ENCODE measurements around the gene NMT1.

The NMT1 gene

DNA sequence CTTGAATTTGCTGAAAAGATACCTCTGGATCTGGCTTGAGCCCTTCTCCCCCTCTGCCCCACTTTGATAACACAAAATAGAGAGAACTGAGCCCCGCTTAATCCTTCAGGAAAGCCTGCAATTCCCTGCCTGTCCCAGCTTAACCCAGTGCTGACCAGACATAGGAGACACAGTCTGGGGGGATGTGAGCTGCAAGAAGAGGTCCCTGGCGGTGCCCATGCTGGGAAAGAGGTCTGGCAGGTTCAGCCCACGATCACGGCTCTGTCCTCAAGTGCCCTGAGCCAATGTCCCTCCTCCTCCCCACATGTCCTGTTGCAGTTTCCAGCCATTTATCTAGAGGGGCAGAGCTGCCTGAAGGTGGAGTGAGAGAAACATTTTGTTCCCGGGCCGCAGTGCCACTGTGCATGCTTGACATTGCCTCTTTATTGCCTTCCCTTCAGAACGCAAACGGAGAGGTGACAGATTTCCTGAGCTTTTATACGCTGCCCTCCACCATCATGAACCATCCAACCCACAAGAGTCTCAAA, 42.2 kb downstream of the NMT1 start:
- H3K27me3 ChIP-seq (replicated peaks in 2 of 5; ENCODE audit: control insufficient read depth in 4 of 5, insufficient read depth in 5 of 5, low read length in 4 of 5), result no peaks in the 10 kb centered on the region
- no peak overlapping the region for H3K27ac ChIP-seq (ENCODE audit: insufficient read depth in 1 of 2, low read depth in 1 of 2, low read length in 2 of 2, poor library complexity in 1 of 2, severe bottlenecking in 2 of 2)
- ChIA-PET POLR2A (no interaction called here), CTCF (interaction anchor here (1.0 to 1.9 kb wide), 5 partner anchors 16 to 183 kb away, joined by 3 to 6 read pairs (median 3); partner anchors contain the start of gene PLCD3)
- H3K4me1 ChIP-seq (ENCODE audit: control extremely low read depth in 1 of 4, control insufficient read depth in 4 of 4, insufficient read depth in 4 of 4, low read length in 3 of 4), result no peaks in the 10 kb centered on the region
- peaks cover 20 to 84% (median 73%) of the 10 kb centered on the region in 4 experiments for H3K36me3 ChIP-seq (ENCODE audit: control insufficient read depth in 4 of 4, insufficient read depth in 4 of 4, low read length in 3 of 4)
- WGBS (ENCODE audit: insufficient coverage), result 91% methylated on average over 7 of the region's 9 CpGs
- no peaks in the 10 kb centered on the region for H3K9me3 ChIP-seq (ENCODE audit: control extremely low read depth in 1 of 5, control insufficient read depth in 4 of 5, insufficient read depth in 2 of 5, low read depth in 1 of 5, low read length in 4 of 5)
- H3K4me3 ChIP-seq (ENCODE audit: control insufficient read depth in 1 of 7, extremely low read depth in 1 of 7, insufficient read depth in 4 of 7, low read depth in 2 of 7, low read length in 6 of 7), result no peak overlapping the region
- DNase-seq, result no peak

DNA sequence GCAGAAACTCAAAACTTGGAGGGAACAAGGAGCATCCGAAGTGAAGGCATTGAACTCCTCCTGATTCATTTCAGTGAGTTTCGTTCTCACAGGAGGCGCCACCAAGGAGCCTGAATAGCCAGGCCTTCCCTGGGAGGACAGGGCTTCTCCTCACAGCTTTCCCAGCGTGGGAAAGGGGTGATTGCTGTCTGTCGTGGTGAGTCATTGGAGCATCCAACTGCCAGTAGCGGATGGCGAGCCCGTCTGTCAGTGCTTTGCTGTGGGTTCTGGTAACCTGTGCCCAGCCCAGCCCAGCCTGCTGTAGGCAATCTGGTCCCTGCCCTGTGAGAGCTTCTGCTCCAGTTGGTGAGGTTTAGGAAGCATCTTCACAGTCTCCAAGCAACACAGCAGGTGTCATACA, 42.9 kb downstream of the NMT1 start:
- Histone ChIP-seq H3K27me3 (replicated peaks in 2 of 5; ENCODE audit: control insufficient read depth in 4 of 5, insufficient read depth in 5 of 5, low read length in 4 of 5) (no peaks in the 10 kb centered on the region), H3K9me3 (ENCODE audit: control extremely low read depth in 1 of 5, control insufficient read depth in 4 of 5, insufficient read depth in 2 of 5, low read depth in 1 of 5, low read length in 4 of 5) (no peaks in the 10 kb centered on the region), H3K4me1 (ENCODE audit: control extremely low read depth in 1 of 4, control insufficient read depth in 4 of 4, insufficient read depth in 4 of 4, low read length in 3 of 4) (no peaks in the 10 kb centered on the region), H3K4me3 (ENCODE audit: control insufficient read depth in 1 of 7, extremely low read depth in 1 of 7, insufficient read depth in 4 of 7, low read depth in 2 of 7, low read length in 6 of 7) (no peak overlapping the region), H3K27ac (ENCODE audit: insufficient read depth in 1 of 2, low read depth in 1 of 2, low read length in 2 of 2, poor library complexity in 1 of 2, severe bottlenecking in 2 of 2) (no peak overlapping the region), H3K36me3 (ENCODE audit: control insufficient read depth in 4 of 4, insufficient read depth in 4 of 4, low read length in 3 of 4) (peaks cover 19 to 85% (median 75%) of the 10 kb centered on the region in 4 experiments)
- POLR2A ChIA-PET, result no interaction called here
- DNase-seq, result no peak
- WGBS (ENCODE audit: insufficient coverage), result 98% methylated on average over 8 of the region's 8 CpGs
- CTCF ChIA-PET, result interaction anchor here (0.7 to 1.9 kb wide), 6 partner anchors 8 to 184 kb away, joined by 3 to 5 read pairs (median 3); partner anchors contain the start of gene PLCD3

DNA sequence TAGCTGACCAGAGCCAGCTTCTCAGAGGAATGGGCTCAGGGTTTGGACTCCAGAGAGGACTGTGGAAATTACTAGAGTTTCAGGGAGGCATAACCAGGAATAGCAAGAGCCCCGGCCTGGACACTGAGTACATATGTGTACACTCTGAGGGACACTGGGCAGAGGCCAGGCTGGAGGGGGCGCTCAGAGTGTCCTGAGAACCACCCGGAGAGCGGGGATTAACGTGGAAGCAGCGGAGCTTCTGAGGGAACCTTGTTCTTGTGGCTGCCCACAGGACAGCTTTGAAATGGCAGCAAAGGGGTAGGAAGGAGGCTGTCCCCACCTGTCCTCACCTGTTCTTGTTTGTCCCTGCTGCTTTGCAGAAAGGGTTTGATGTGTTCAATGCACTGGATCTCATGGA, 43.4 kb downstream of the NMT1 start:
- H3K4me1 ChIP-seq (ENCODE audit: control extremely low read depth in 1 of 4, control insufficient read depth in 4 of 4, insufficient read depth in 4 of 4, low read length in 3 of 4), result no peaks in the 10 kb centered on the region
- no peaks in the 10 kb centered on the region for H3K27me3 ChIP-seq (replicated peaks in 2 of 5; ENCODE audit: control insufficient read depth in 4 of 5, insufficient read depth in 5 of 5, low read length in 4 of 5)
- no peak overlapping the region for H3K4me3 ChIP-seq (ENCODE audit: control insufficient read depth in 1 of 7, extremely low read depth in 1 of 7, insufficient read depth in 4 of 7, low read depth in 2 of 7, low read length in 6 of 7)
- peaks cover 20 to 85% (median 76%) of the 10 kb centered on the region in 4 experiments for H3K36me3 ChIP-seq (ENCODE audit: control insufficient read depth in 4 of 4, insufficient read depth in 4 of 4, low read length in 3 of 4)
- WGBS (ENCODE audit: insufficient coverage), result 100% methylated on average over 4 of the region's 6 CpGs
- POLR2A ChIA-PET, result no interaction called here
- no peak for DNase-seq
- H3K9me3 ChIP-seq (ENCODE audit: control extremely low read depth in 1 of 5, control insufficient read depth in 4 of 5, insufficient read depth in 2 of 5, low read depth in 1 of 5, low read length in 4 of 5), result no peaks in the 10 kb centered on the region
- CTCF ChIA-PET, result interaction anchor here (0.7 to 1.9 kb wide), 7 partner anchors 8 to 184 kb away, joined by 3 to 8 read pairs (median 3); partner anchors contain the start of gene PLCD3
- no peak overlapping the region for H3K27ac ChIP-seq (ENCODE audit: insufficient read depth in 1 of 2, low read depth in 1 of 2, low read length in 2 of 2, poor library complexity in 1 of 2, severe bottlenecking in 2 of 2)

DNA sequence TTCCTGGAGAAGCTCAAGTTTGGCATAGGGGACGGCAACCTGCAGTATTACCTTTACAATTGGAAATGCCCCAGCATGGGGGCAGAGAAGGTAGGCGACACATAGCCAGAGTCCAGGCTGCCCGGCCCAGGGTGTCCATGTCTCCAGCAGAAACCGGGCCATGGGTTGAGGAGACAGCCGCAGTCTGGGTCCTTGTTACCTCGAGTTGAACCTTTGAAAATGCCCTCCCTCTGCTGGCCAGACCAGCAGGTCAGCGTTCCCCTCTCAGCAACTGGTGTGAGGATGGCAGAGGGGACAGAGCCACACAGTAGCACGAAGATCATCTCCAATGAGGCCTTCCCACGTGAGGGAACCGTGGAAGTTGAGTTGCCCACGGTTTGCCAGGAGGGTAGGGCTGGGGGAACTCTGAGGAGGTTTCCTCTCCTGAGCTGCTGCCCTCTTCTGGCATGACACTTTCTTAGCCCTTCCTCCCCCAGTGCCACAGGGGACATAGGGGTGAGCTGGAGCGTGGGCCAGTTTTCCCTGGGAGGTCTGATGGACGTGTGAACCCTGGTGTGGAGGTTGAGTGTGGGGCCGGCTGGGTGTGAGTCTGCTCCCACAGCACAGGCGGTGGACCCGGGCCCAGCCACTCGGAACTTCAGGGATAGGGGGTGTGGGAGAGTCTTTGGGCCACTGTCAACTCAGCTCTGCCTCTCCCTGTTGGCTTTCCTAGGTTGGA, 43.9 kb downstream of the NMT1 start:
- Histone ChIP-seq H3K27ac (ENCODE audit: insufficient read depth in 1 of 2, low read depth in 1 of 2, low read length in 2 of 2, poor library complexity in 1 of 2, severe bottlenecking in 2 of 2) (no peak overlapping the region), H3K36me3 (ENCODE audit: control insufficient read depth in 4 of 4, insufficient read depth in 4 of 4, low read length in 3 of 4) (peaks cover 20 to 81% (median 71%) of the 10 kb centered on the region in 4 experiments), H3K4me3 (ENCODE audit: control insufficient read depth in 1 of 7, extremely low read depth in 1 of 7, insufficient read depth in 4 of 7, low read depth in 2 of 7, low read length in 6 of 7) (no peak overlapping the region), H3K4me1 (ENCODE audit: control extremely low read depth in 1 of 4, control insufficient read depth in 4 of 4, insufficient read depth in 4 of 4, low read length in 3 of 4) (no peaks in the 10 kb centered on the region), H3K27me3 (replicated peaks in 2 of 5; ENCODE audit: control insufficient read depth in 4 of 5, insufficient read depth in 5 of 5, low read length in 4 of 5) (no peaks in the 10 kb centered on the region), H3K9me3 (ENCODE audit: control extremely low read depth in 1 of 5, control insufficient read depth in 4 of 5, insufficient read depth in 2 of 5, low read depth in 1 of 5, low read length in 4 of 5) (no peaks in the 10 kb centered on the region)
- ChIA-PET POLR2A (no interaction called here), CTCF (interaction anchor here (0.7 to 1.9 kb wide), 6 partner anchors 9 to 185 kb away, joined by 3 to 8 read pairs (median 4); partner anchors contain the start of gene PLCD3)
- no peak for DNase-seq
- WGBS (ENCODE audit: insufficient coverage), result 89% methylated on average over 12 of the region's 17 CpGs

DNA sequence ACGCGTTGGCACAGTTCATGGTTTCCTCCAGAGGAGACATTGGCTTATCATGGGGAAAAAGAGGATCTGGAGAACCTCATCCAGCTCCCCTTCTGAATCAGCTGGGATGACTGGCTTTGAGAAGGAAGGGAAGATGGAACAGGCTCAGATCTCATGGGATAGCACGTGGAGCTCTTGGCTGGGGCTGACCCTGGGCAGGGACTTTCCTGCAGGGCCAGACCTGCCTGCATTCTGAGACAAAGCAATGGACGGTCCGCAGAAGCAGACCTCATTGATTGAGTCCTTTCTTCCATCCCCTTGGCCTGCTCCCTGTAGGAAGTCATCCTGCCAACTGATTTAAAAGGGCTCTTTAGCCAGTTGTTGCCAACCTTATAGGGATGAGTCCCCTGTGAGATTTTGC, 45.0 kb downstream of the NMT1 start:
- DNase-seq, result no peak
- POLR2A ChIA-PET, result no interaction called here
- WGBS (ENCODE audit: insufficient coverage), result 96% methylated on average over 5 of the region's 5 CpGs
- H3K9me3 ChIP-seq (ENCODE audit: control extremely low read depth in 1 of 5, control insufficient read depth in 4 of 5, insufficient read depth in 2 of 5, low read depth in 1 of 5, low read length in 4 of 5), result no peaks in the 10 kb centered on the region
- H3K4me3 ChIP-seq (ENCODE audit: control insufficient read depth in 1 of 7, extremely low read depth in 1 of 7, insufficient read depth in 4 of 7, low read depth in 2 of 7, low read length in 6 of 7), result no peak overlapping the region
- no peaks in the 10 kb centered on the region for H3K4me1 ChIP-seq (ENCODE audit: control extremely low read depth in 1 of 4, control insufficient read depth in 4 of 4, insufficient read depth in 4 of 4, low read length in 3 of 4)
- CTCF ChIA-PET, result interaction anchor here (1.9 kb wide), 1 partner anchor 9 kb away, joined by 8 read pairs; no protein-coding TSS in a partner anchor
- no peaks in the 10 kb centered on the region for H3K27me3 ChIP-seq (replicated peaks in 2 of 5; ENCODE audit: control insufficient read depth in 4 of 5, insufficient read depth in 5 of 5, low read length in 4 of 5)
- peaks cover 20 to 81% (median 71%) of the 10 kb centered on the region in 4 experiments for H3K36me3 ChIP-seq (ENCODE audit: control insufficient read depth in 4 of 4, insufficient read depth in 4 of 4, low read length in 3 of 4)
- H3K27ac ChIP-seq (ENCODE audit: insufficient read depth in 1 of 2, low read depth in 1 of 2, low read length in 2 of 2, poor library complexity in 1 of 2, severe bottlenecking in 2 of 2), result no peak overlapping the region

DNA sequence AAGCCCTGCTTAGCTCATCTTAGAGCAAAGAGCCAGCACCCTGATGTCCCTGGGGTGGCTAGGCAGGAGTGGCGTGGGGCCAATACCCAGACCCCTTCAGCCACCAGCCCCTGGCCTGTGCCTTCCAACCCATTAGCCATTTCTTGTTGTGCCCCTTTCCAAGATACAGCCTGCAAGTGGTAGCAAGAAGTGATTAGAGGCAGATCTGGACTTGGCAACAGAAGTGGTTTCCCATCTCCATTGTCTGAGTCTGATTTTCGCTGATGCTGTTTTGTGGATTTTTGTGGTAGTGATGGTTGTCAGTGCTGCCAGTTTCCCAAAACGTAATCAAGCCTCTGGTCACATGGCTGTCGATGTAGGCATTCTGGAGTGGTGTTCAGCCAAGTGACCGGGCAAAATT, 45.5 kb downstream of the NMT1 start:
- H3K27ac ChIP-seq (ENCODE audit: insufficient read depth in 1 of 2, low read depth in 1 of 2, low read length in 2 of 2, poor library complexity in 1 of 2, severe bottlenecking in 2 of 2), result no peak overlapping the region

More for the DNA sequence above, 45.5 kb downstream of the NMT1 start:
- Histone ChIP-seq H3K4me1 (ENCODE audit: control extremely low read depth in 1 of 4, control insufficient read depth in 4 of 4, insufficient read depth in 4 of 4, low read length in 3 of 4) (no peaks in the 10 kb centered on the region), H3K27me3 (replicated peaks in 2 of 5; ENCODE audit: control insufficient read depth in 4 of 5, insufficient read depth in 5 of 5, low read length in 4 of 5) (no peaks in the 10 kb centered on the region), H3K4me3 (ENCODE audit: control insufficient read depth in 1 of 7, extremely low read depth in 1 of 7, insufficient read depth in 4 of 7, low read depth in 2 of 7, low read length in 6 of 7) (no peak overlapping the region), H3K9me3 (ENCODE audit: control extremely low read depth in 1 of 5, control insufficient read depth in 4 of 5, insufficient read depth in 2 of 5, low read depth in 1 of 5, low read length in 4 of 5) (no peaks in the 10 kb centered on the region), H3K36me3 (ENCODE audit: control insufficient read depth in 4 of 4, insufficient read depth in 4 of 4, low read length in 3 of 4) (peaks cover 20 to 79% (median 68%) of the 10 kb centered on the region in 4 experiments)
- ChIA-PET CTCF (interaction anchor here (1.9 kb wide), 1 partner anchor 9 kb away, joined by 8 read pairs; no protein-coding TSS in a partner anchor), POLR2A (no interaction called here)
- 96% methylated on average over 4 of the region's 5 CpGs for WGBS (ENCODE audit: insufficient coverage)
- no peak for DNase-seq

All from common myeloid progenitor, CD34-positive (primary cell).